Upper lobe of left lung (tissue), 4 donors: ENCODE measurements around the gene ZDHHC13.

Experiments
- CTCF ChIP-seq, 6 experiments: fragments of 450-650 bp in 4 of 6; fragments of 200-600 bp in 2 of 6; sonication (generic) in 2 of 6; IDR thresholded peaks; one replicate each; pipeline ENCODE4 v1.5.1; 2016 to 2019; ENCODE audit warnings: antibody characterized with exemption in 6 of 6
- EP300 ChIP-seq, 4 donors: sonication (generic); formaldehyde crosslinking; IDR thresholded peaks; one replicate each; pipeline ENCODE4 v1.5.1; 2017; ENCODE audit warnings: antibody characterized with exemption in 4 of 4, control low read depth in 2 of 4
- POLR2A ChIP-seq, 4 donors: fragments of 450-650 bp; IDR thresholded peaks; one replicate each; pipeline ENCODE4 v1.5.1; 2016 to 2017; ENCODE audit warnings: antibody characterized with exemption in 4 of 4, mild to moderate bottlenecking in 2 of 4
- POLR2AphosphoS5 ChIP-seq, 2 donors: sonication (generic); formaldehyde crosslinking; IDR thresholded peaks; one replicate each; pipeline ENCODE4 v1.5.1; 2017; ENCODE audit warnings: antibody characterized with exemption in 2 of 2

GRCh38 chr11:19162951-19163505 is 46.1 kb downstream of the ZDHHC13 start:
- no peak for TF ChIP-seq CTCF (IDR thresholded peaks at IDR 0.05)
- no peak for TF ChIP-seq POLR2AphosphoS5 (IDR thresholded peaks at IDR 0.05)
- TF ChIP-seq POLR2A (IDR thresholded peaks at IDR 0.05) = no peak
- TF ChIP-seq EP300 (IDR thresholded peaks at IDR 0.05) = no peak
